Breast epithelium (tissue), 3 donors: ENCODE results near the gene HOXC5.

Experiments
- POLR2A ChIP-seq: fragments of 450-650 bp; IDR thresholded peaks from one replicate; pipeline ENCODE4 v1.6.1; 2016; ENCODE audit warnings: antibody characterized with exemption, mild to moderate bottlenecking, moderate library complexity
- POLR2AphosphoS5 ChIP-seq, 3 donors: sonication (generic); formaldehyde crosslinking; IDR thresholded peaks; one replicate each; pipeline ENCODE4 v1.6.1; 2017; ENCODE audit warnings: antibody characterized with exemption in 3 of 3
- TF ChIP-seq, protein P1 (sequence below), 3 donors: fragments of 450-650 bp; IDR thresholded peaks; one replicate each; pipeline ENCODE4 v1.5.1; 2016 to 2017; ENCODE audit warnings: antibody characterized with exemption in 3 of 3, mild to moderate bottlenecking in 3 of 3, moderate library complexity in 3 of 3

GRCh38 chr12:54019924-54020590, 12.8 kb upstream of the HOXC5 start:
- TF ChIP-seq, protein P1, sequence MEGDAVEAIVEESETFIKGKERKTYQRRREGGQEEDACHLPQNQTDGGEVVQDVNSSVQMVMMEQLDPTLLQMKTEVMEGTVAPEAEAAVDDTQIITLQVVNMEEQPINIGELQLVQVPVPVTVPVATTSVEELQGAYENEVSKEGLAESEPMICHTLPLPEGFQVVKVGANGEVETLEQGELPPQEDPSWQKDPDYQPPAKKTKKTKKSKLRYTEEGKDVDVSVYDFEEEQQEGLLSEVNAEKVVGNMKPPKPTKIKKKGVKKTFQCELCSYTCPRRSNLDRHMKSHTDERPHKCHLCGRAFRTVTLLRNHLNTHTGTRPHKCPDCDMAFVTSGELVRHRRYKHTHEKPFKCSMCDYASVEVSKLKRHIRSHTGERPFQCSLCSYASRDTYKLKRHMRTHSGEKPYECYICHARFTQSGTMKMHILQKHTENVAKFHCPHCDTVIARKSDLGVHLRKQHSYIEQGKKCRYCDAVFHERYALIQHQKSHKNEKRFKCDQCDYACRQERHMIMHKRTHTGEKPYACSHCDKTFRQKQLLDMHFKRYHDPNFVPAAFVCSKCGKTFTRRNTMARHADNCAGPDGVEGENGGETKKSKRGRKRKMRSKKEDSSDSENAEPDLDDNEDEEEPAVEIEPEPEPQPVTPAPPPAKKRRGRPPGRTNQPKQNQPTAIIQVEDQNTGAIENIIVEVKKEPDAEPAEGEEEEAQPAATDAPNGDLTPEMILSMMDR (IDR thresholded peaks at IDR 0.05): no peak
- TF ChIP-seq POLR2A (no peak), POLR2AphosphoS5 (IDR thresholded peaks at IDR 0.05) (no peak)
